CD4-positive, alpha-beta T cell (primary cell): ENCODE measurements around the gene DHX30. TPM values are rescaled to one million over a fixed set of nuclear protein-coding genes. Genes with fewer than 3 reads are reported as not detected.

Experiments
- ATAC-seq: fragments of 200-7000 bp; cut with Tn5 transposase; one replicate; pipeline ENCODE4 v1.10.0; 2022; ENCODE audit warnings: mild to moderate bottlenecking; ENCODE audit not compliant: poor library complexity
- CTCF ChIA-PET: fragments of 350-600 bp; sonication (Branson Sonifier 250); formaldehyde crosslinking; loops from one replicate; lab custom pipeline; 2021; ENCODE audit warnings: antibody characterized with exemption, inconsistent platforms; lab: Charles Lee
- POLR2A ChIA-PET: fragments of 350-600 bp; sonication (Branson Sonifier 250); formaldehyde crosslinking; loops from one replicate; lab custom pipeline; 2021; ENCODE audit warnings: antibody characterized with exemption, inconsistent platforms; lab: Charles Lee
- DNase-seq, 14 experiments: peaks; one replicate each; pipeline ENCODE4 v3.0.0-alpha.2; 2013 to 2020; ENCODE audit warnings: mixed read lengths in 2 of 14
- H3K27ac ChIP-seq, 2 donors: one replicate each; pipeline versions ENCODE4 v1.5.1 to v1.7.0; 2013; ENCODE audit warnings: low read length in 2 of 2, low read depth in 1 of 2, mild to moderate bottlenecking in 1 of 2
- H3K27me3 ChIP-seq, 2 experiments: 1 replicate in 1 of 2; 2 replicates in 1 of 2; pipeline versions ENCODE4 v1.6.1 to v1.7.0; 2013; ENCODE audit warnings: low read length in 2 of 2, control low read depth in 1 of 2, mild to moderate bottlenecking in 1 of 2, moderate library complexity in 1 of 2; ENCODE audit not compliant: insufficient read depth in 2 of 2, control insufficient read depth in 1 of 2
- H3K36me3 ChIP-seq: one replicate; pipeline ENCODE4 v1.6.1; 2013; ENCODE audit warnings: low read length, control low read depth; ENCODE audit not compliant: insufficient read depth
- H3K4me1 ChIP-seq: one replicate; pipeline ENCODE4 v1.6.1; 2013; ENCODE audit warnings: low read length, control low read depth; ENCODE audit not compliant: insufficient read depth
- H3K4me3 ChIP-seq: one replicate; pipeline ENCODE4 v1.5.1; 2013; ENCODE audit warnings: mild to moderate bottlenecking, low read length, moderate library complexity
- H3K9me3 ChIP-seq, 2 experiments: 1 replicate in 1 of 2; 2 replicates in 1 of 2; pipeline versions ENCODE4 v1.6.1 to v1.7.0; 2013; ENCODE audit warnings: low read length in 2 of 2, mild to moderate bottlenecking in 2 of 2, control low read depth in 1 of 2, moderate library complexity in 1 of 2; ENCODE audit not compliant: control insufficient read depth in 1 of 2, insufficient read depth in 1 of 2
- H3K27ac Mint-ChIP-seq: one replicate; pipeline ENCODE4 v1.8.0; 2020; ENCODE audit warnings: mixed read lengths
- H3K27me3 Mint-ChIP-seq: one replicate; pipeline ENCODE4 v1.8.0; 2021; ENCODE audit warnings: mixed read lengths
- H3K36me3 Mint-ChIP-seq: one replicate; pipeline ENCODE4 v1.8.0; 2021; ENCODE audit warnings: low read depth, mixed read lengths
- H3K4me1 Mint-ChIP-seq: one replicate; pipeline ENCODE4 v1.8.0; 2021; ENCODE audit warnings: low read depth, mixed read lengths
- H3K4me3 Mint-ChIP-seq: one replicate; pipeline ENCODE4 v1.8.0; 2020; ENCODE audit warnings: mild to moderate bottlenecking, mixed read lengths
- H3K9me3 Mint-ChIP-seq: one replicate; pipeline ENCODE4 v1.8.0; 2020; ENCODE audit warnings: mixed read lengths
- intact Hi-C, 2 experiments: fragments of 100-400 bp; cut with DNase I in 1 of 2; cut with micrococcal nuclease in 1 of 2; formaldehyde crosslinking; loops; one replicate each; pipeline versions ENCODE4 v1.15.1 to v1.9.0; 2023 to 2025; cut with DNase I, micrococcal nuclease
- total RNA-seq, 174 experiments: library from RNA in 2 of 174; stranded (reverse) in 2 of 174; gene quantifications; one replicate each; pipeline ENCODE4 v1.2.3 and lab custom pipeline; 2021 to 2026
- TF ChIP-seq, protein P1 (sequence below): fragments of 200-600 bp; IDR thresholded peaks from one replicate; pipeline ENCODE4 v1.8.0; 2022; ENCODE audit warnings: antibody characterized with exemption, mild to moderate bottlenecking

DHX30 gene
- total RNA-seq, 2 experiments from 2014 or later = 75.1 to 75.6 TPM

DNA sequence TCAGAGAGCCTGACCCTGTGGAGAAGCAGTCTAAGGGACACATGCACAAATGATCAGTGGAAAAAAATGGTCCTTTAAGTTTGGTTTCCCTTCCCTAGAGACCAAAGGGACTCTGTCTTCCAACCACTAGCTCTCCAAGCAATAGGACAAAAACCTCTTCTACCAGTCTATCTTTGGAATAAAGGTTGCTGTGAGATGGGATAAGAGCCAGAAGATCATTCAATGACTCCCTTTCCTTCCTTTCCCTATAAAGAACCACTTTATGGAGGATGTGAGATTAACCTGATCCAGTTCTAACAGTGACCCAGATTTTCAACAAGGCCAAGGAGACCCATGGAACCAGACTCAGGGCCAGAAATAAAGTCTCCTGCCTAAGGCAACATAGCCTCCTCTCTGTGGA, 74.8 kb downstream of the DHX30 start:
- H3K4me1 Mint-ChIP-seq = peaks cover 5% of the 10 kb centered on the region
- TF ChIP-seq, protein P1, sequence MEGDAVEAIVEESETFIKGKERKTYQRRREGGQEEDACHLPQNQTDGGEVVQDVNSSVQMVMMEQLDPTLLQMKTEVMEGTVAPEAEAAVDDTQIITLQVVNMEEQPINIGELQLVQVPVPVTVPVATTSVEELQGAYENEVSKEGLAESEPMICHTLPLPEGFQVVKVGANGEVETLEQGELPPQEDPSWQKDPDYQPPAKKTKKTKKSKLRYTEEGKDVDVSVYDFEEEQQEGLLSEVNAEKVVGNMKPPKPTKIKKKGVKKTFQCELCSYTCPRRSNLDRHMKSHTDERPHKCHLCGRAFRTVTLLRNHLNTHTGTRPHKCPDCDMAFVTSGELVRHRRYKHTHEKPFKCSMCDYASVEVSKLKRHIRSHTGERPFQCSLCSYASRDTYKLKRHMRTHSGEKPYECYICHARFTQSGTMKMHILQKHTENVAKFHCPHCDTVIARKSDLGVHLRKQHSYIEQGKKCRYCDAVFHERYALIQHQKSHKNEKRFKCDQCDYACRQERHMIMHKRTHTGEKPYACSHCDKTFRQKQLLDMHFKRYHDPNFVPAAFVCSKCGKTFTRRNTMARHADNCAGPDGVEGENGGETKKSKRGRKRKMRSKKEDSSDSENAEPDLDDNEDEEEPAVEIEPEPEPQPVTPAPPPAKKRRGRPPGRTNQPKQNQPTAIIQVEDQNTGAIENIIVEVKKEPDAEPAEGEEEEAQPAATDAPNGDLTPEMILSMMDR = no peak
- no peak overlapping the region for H3K4me3 Mint-ChIP-seq
- intact Hi-C loops = no loop called here
- no peaks in the 10 kb centered on the region for H3K9me3 Mint-ChIP-seq
- Histone ChIP-seq H3K4me1 (no peaks in the 10 kb centered on the region), H3K4me3 (no peak overlapping the region), H3K9me3 (no peaks in the 10 kb centered on the region), H3K36me3 (peaks cover 4% of the 10 kb centered on the region), H3K27me3 (no peaks in the 10 kb centered on the region), H3K27ac (no peak overlapping the region)
- ChIA-PET POLR2A (interaction anchor here (1.0 kb wide), 1 partner anchor 16 kb away, joined by 4 read pairs; no protein-coding TSS in a partner anchor), CTCF (no interaction called here)
- DNase-seq = no peak
- no peak for ATAC-seq
- peaks cover 13% of the 10 kb centered on the region for H3K36me3 Mint-ChIP-seq
- H3K27ac Mint-ChIP-seq = no peak overlapping the region
- no peaks in the 10 kb centered on the region for H3K27me3 Mint-ChIP-seq

DNA sequence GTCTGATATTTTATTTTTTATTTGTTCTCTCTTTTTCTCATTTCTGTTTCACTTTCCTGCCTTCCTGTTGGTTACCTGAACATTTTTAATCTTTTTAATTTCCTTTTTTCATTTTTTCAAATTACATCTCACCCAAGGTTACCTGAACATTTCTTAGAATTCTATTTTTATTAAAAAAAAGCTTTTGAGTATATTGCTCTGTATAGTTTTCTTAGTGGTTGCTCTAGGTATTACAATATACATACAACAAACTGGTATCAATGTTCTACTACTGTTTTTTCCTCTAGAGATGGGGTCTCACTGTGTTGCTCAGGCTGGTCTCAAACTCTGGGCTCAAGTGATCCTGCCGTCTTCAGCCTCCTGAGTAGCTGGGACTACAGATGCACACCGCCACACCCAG, 79.4 kb downstream of the DHX30 start:
- intact Hi-C loops = no loop called here
- no peak overlapping the region for H3K27ac ChIP-seq
- H3K9me3 Mint-ChIP-seq = no peaks in the 10 kb centered on the region

DNA sequence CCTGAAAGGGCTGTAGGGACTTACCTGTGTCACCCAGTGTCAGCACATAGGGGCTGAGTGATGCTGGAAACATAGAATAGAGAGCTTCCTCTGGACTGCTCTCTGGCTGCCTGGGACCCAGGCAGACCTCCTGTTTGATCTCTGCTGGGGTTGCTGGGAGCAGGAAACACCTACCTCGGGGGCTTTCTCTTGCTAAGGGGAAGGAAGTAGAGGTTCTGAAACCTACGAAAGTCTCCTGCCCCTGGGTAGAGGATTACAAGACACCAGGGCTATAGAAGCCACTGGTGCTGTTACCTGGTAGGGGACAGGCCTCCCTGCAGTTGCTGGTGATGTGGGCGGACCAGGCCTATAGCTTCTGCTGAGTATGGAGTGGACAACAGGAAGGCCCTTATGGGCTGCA, 81.7 kb downstream of the DHX30 start:
- H3K4me1 Mint-ChIP-seq = peaks cover 3% of the 10 kb centered on the region
- ATAC-seq (no peak), DNase-seq (no peak)
- ChIA-PET POLR2A (no interaction called here), CTCF (no interaction called here)
- Histone ChIP-seq H3K4me3 (no peak overlapping the region), H3K4me1 (no peaks in the 10 kb centered on the region), H3K9me3 (peaks cover 0 to 6% of the 10 kb centered on the region in 2 experiments), H3K36me3 (peaks cover 15% of the 10 kb centered on the region), H3K27ac (no peak overlapping the region), H3K27me3 (no peaks in the 10 kb centered on the region)
- H3K4me3 Mint-ChIP-seq = no peak overlapping the region
- H3K27ac Mint-ChIP-seq = no peak overlapping the region
- intact Hi-C loops = no loop called here
- peaks cover 29% of the 10 kb centered on the region for H3K36me3 Mint-ChIP-seq
- TF ChIP-seq, protein P1 = no peak
- no peaks in the 10 kb centered on the region for H3K27me3 Mint-ChIP-seq
- H3K9me3 Mint-ChIP-seq = no peaks in the 10 kb centered on the region

More for the DNA sequence above, 79.4 kb downstream of the DHX30 start:
- Histone ChIP-seq H3K4me3 (no peak overlapping the region), H3K4me1 (no peaks in the 10 kb centered on the region), H3K27me3 (no peaks in the 10 kb centered on the region), H3K9me3 (peaks cover 0 to 6% of the 10 kb centered on the region in 2 experiments), H3K36me3 (peaks cover 11% of the 10 kb centered on the region)
- no peak for DNase-seq
- peaks cover 25% of the 10 kb centered on the region for H3K36me3 Mint-ChIP-seq
- H3K4me1 Mint-ChIP-seq = peaks cover 3% of the 10 kb centered on the region
- TF ChIP-seq, protein P1 = no peak
- ATAC-seq = no peak
- POLR2A ChIA-PET = no interaction called here
- H3K27me3 Mint-ChIP-seq = no peaks in the 10 kb centered on the region
- CTCF ChIA-PET = no interaction called here
- H3K27ac Mint-ChIP-seq = no peak overlapping the region
- no peak overlapping the region for H3K4me3 Mint-ChIP-seq
